WTC11 (cell line): ENCODE measurements around the gene PRM3. TPM values are rescaled to one million over a fixed set of nuclear protein-coding genes. Genes with fewer than 3 reads are reported as not detected.

Experiments
- ATAC-seq: fragments of 200-7000 bp; cut with Tn5 transposase; 2 replicates; pipeline ENCODE4 v1.10.0; 2021; ENCODE audit warnings: mild to moderate bottlenecking, moderate library complexity
- CTCF ChIA-PET: fragments of 300-600 bp; sonication (Branson Sonifier 250); formaldehyde crosslinking; loops from one replicate; lab custom pipeline; 2021; ENCODE audit warnings: antibody characterized with exemption; lab: Charles Lee
- POLR2A ChIA-PET: fragments of 350-600 bp; sonication (Branson Sonifier 250); formaldehyde crosslinking; loops from one replicate; lab custom pipeline; 2021; ENCODE audit warnings: antibody characterized with exemption; lab: Charles Lee
- DNase-seq: peaks from one replicate; pipeline ENCODE4 v3.0.0; 2021; ENCODE audit warnings: low spot score
- H3K27ac Mint-ChIP-seq: 2 replicates; pipeline ENCODE4 v1.8.0; 2021; ENCODE audit warnings: mixed read lengths
- H3K27me3 Mint-ChIP-seq: 2 replicates; pipeline ENCODE4 v1.8.0; 2021; ENCODE audit warnings: low read depth, mild to moderate bottlenecking, moderate library complexity, mixed read lengths
- H3K36me3 Mint-ChIP-seq: 2 replicates; pipeline ENCODE4 v1.8.0; 2021; ENCODE audit warnings: mixed read lengths
- H3K4me1 Mint-ChIP-seq: 2 replicates; pipeline ENCODE4 v1.8.0; 2022; ENCODE audit warnings: mixed read lengths
- H3K4me3 Mint-ChIP-seq: 2 replicates; pipeline ENCODE4 v1.8.0; 2021; ENCODE audit warnings: mild to moderate bottlenecking, moderate library complexity, mixed read lengths
- H3K9me3 Mint-ChIP-seq: 2 replicates; pipeline ENCODE4 v1.8.0; 2021; ENCODE audit warnings: mixed read lengths
- ATF3 ChIP-seq: sonication (generic); formaldehyde crosslinking; conservative IDR thresholded peaks from 2 replicates; pipeline ENCODE4 v1.8.1; 2022; ENCODE audit warnings: mild to moderate bottlenecking, missing genetic modification reagents
- CREB1 ChIP-seq: sonication (generic); formaldehyde crosslinking; IDR thresholded peaks from 2 replicates; pipeline ENCODE4 v1.8.0; 2023; ENCODE audit warnings: mild to moderate bottlenecking, missing genetic modification reagents
- CREM ChIP-seq: sonication (generic); formaldehyde crosslinking; IDR thresholded peaks from 2 replicates; pipeline ENCODE4 v1.8.1; 2022; ENCODE audit warnings: mild to moderate bottlenecking, missing genetic modification reagents, moderate library complexity
- E2F1 ChIP-seq: sonication (generic); formaldehyde crosslinking; IDR thresholded peaks from 2 replicates; pipeline ENCODE4 v1.8.0; 2022; ENCODE audit warnings: mild to moderate bottlenecking, missing genetic modification reagents
- ESRRA ChIP-seq: sonication (generic); formaldehyde crosslinking; IDR thresholded peaks from 2 replicates; pipeline ENCODE4 v1.8.1; 2022; ENCODE audit warnings: mild to moderate bottlenecking, missing genetic modification reagents, borderline replicate concordance
- GABPB1 ChIP-seq: sonication (generic); formaldehyde crosslinking; IDR thresholded peaks from 2 replicates; pipeline ENCODE4 v1.8.1; 2023; ENCODE audit warnings: mild to moderate bottlenecking, missing genetic modification reagents
- GTF2I ChIP-seq: fragments of 250-450 bp; sonication (Bioruptor Pico); conservative IDR thresholded peaks from 2 replicates; pipeline ENCODE4 v1.4.0; 2021; ENCODE audit warnings: mild to moderate bottlenecking
- IRF2 ChIP-seq: sonication (generic); formaldehyde crosslinking; IDR thresholded peaks from 2 replicates; pipeline ENCODE4 v1.8.0; 2022; ENCODE audit warnings: low read depth, missing genetic modification reagents, borderline replicate concordance
- PRRX2 ChIP-seq: fragments of 250-450 bp; sonication (Bioruptor Pico); IDR thresholded peaks from 2 replicates; pipeline ENCODE4 v1.8.0; 2021; ENCODE audit warnings: mild to moderate bottlenecking
- RELA ChIP-seq: sonication (generic); formaldehyde crosslinking; IDR thresholded peaks from 2 replicates; pipeline ENCODE4 v1.8.1; 2022; ENCODE audit warnings: missing genetic modification reagents, mild to moderate bottlenecking, borderline replicate concordance
- SMAD3 ChIP-seq: sonication (generic); formaldehyde crosslinking; IDR thresholded peaks from 2 replicates; pipeline ENCODE4 v1.8.0; 2022; ENCODE audit warnings: missing genetic modification reagents, mild to moderate bottlenecking, borderline replicate concordance
- SMAD4 ChIP-seq: sonication (generic); formaldehyde crosslinking; IDR thresholded peaks from 2 replicates; pipeline ENCODE4 v1.8.0; 2022; ENCODE audit warnings: mild to moderate bottlenecking, missing genetic modification reagents
- SP1 ChIP-seq: sonication (generic); formaldehyde crosslinking; conservative IDR thresholded peaks from 2 replicates; pipeline ENCODE4 v1.8.1; 2022; ENCODE audit warnings: missing genetic modification reagents
- STAT6 ChIP-seq: sonication (generic); formaldehyde crosslinking; conservative IDR thresholded peaks from 2 replicates; pipeline ENCODE4 v1.8.1; 2023; ENCODE audit warnings: mild to moderate bottlenecking, low read depth, missing genetic modification reagents, moderate library complexity
- TCF7 ChIP-seq: sonication (generic); formaldehyde crosslinking; IDR thresholded peaks from 2 replicates; pipeline ENCODE4 v1.8.0; 2022; ENCODE audit warnings: mild to moderate bottlenecking, low read depth, missing genetic modification reagents, moderate library complexity
- TEAD4 ChIP-seq: sonication (generic); formaldehyde crosslinking; IDR thresholded peaks from 2 replicates; pipeline ENCODE4 v1.8.0; 2022; ENCODE audit warnings: mild to moderate bottlenecking, missing genetic modification reagents
- ZNF121 ChIP-seq: sonication (generic); formaldehyde crosslinking; IDR thresholded peaks from 2 replicates; pipeline ENCODE4 v1.8.0; 2023; ENCODE audit warnings: missing genetic modification reagents
- ZNF219 ChIP-seq: sonication (generic); formaldehyde crosslinking; IDR thresholded peaks from 2 replicates; pipeline ENCODE4 v1.8.0; 2023; ENCODE audit warnings: missing genetic modification reagents, mild to moderate bottlenecking, borderline replicate concordance
- ZNF423 ChIP-seq: fragments of 250-450 bp; sonication (Bioruptor Pico); IDR thresholded peaks from 2 replicates; pipeline ENCODE4 v2.1.2; 2022; ENCODE audit warnings: mild to moderate bottlenecking, moderate library complexity
- ZNF425 ChIP-seq: fragments of 250-450 bp; sonication (Bioruptor Pico); conservative IDR thresholded peaks from 2 replicates; pipeline ENCODE4 v1.9.0; 2021; ENCODE audit warnings: mild to moderate bottlenecking
- ZSCAN18 ChIP-seq: fragments of 250-450 bp; sonication (Bioruptor Pico); IDR thresholded peaks from 2 replicates; pipeline ENCODE4 v2.1.2; 2022; ENCODE audit warnings: mild to moderate bottlenecking, moderate library complexity
- total RNA-seq: library from RNA; stranded (reverse); gene quantifications from 3 replicates; pipeline ENCODE4 v1.2.3, GENCODE V29; 2021

The PRM3 gene
- total RNA-seq, 1 experiment from 2014 or later, result not detected

- no peak for ATAC-seq
- TF ChIP-seq ZNF121 (CRISPR knock-in tag) (no peak), PRRX2 (CRISPR knock-in tag) (no peak), ZNF423 (no peak), E2F1 (no peak), ZNF425 (CRISPR knock-in tag) (no peak), ESRRA (CRISPR knock-in tag) (no peak), SMAD3 (CRISPR knock-in tag) (no peak), RELA (CRISPR knock-in tag) (no peak), SMAD4 (CRISPR knock-in tag) (no peak), TEAD4 (no peak), ZSCAN18 (no peak), GTF2I (CRISPR knock-in tag) (no peak), ZNF219 (no peak)
- TF ChIP-seq, all 79 proteins: peak for 0
- no peak for DNase-seq
- Mint-ChIP-seq H3K4me1 (peaks cover 22% of the 10 kb centered on the region), H3K4me3 (no peak overlapping the region), H3K9me3 (no peaks in the 10 kb centered on the region), H3K27me3 (no peaks in the 10 kb centered on the region), H3K27ac (no peak overlapping the region), H3K36me3 (peaks cover 6% of the 10 kb centered on the region)
- POLR2A ChIA-PET, result interaction anchor here (0.7 kb wide), 1 partner anchor 8 kb away, joined by 4 read pairs; the partner anchor contains the start of gene SOCS1
- CTCF ChIA-PET, result interaction anchor here (0.9 to 2.7 kb wide), 2 partner anchors 8 to 124 kb away, joined by 3 to 16 read pairs; partner anchors contain the start of gene SOCS1
Measured at GRCh38 chr16:11248133-11248532, 25.3 kb downstream of the PRM3 start.

- POLR2A ChIA-PET, result interaction anchor here (0.7 kb wide), 1 partner anchor 16 kb away, joined by 3 read pairs; no protein-coding TSS in a partner anchor
Measured at GRCh38 chr16:11245988-11246387, 27.4 kb downstream of the PRM3 start.

More at GRCh38 chr16:11245988-11246387, 27.4 kb downstream of the PRM3 start:
- Mint-ChIP-seq H3K4me1 (peaks cover 9% of the 10 kb centered on the region), H3K36me3 (no peaks in the 10 kb centered on the region), H3K9me3 (no peaks in the 10 kb centered on the region)
- ATAC-seq, result no peak
- CTCF ChIA-PET, result interaction anchor here (1.2 to 2.7 kb wide), 3 partner anchors 9 to 126 kb away, joined by 4 to 16 read pairs (median 7); partner anchors contain the start of gene SOCS1
- TF ChIP-seq ATF3 (CRISPR knock-in tag) (no peak), CREM (no peak), IRF2 (CRISPR knock-in tag) (no peak), TCF7 (CRISPR knock-in tag) (no peak), PRRX2 (CRISPR knock-in tag) (no peak), STAT6 (CRISPR knock-in tag) (no peak), TEAD4 (no peak), SP1 (CRISPR knock-in tag) (no peak), CREB1 (no peak), GABPB1 (no peak)
- TF ChIP-seq, all 79 proteins: peak for 0
- DNase-seq, result no peak
- H3K27me3 Mint-ChIP-seq, result no peaks in the 10 kb centered on the region
- no peak overlapping the region for H3K27ac Mint-ChIP-seq
- no peak overlapping the region for H3K4me3 Mint-ChIP-seq
